GM19395 (cell line): Measurements from ENCODE around the gene SERPINE2.
"Not testable (repeated sequence)": the region's sequence is repeated elsewhere in the genome, so short reads cannot be mapped to it uniquely, and the experiment has no call there.

Source experiments
- ATAC-seq: cut with Tn5 transposase; IDR thresholded peaks from one replicate; pipeline ENCODE4 v1.9.1; 2021; ENCODE audit warnings: mild to moderate bottlenecking, moderate library complexity; ENCODE audit not compliant: unreplicated experiment

The SERPINE2 gene

DNA sequence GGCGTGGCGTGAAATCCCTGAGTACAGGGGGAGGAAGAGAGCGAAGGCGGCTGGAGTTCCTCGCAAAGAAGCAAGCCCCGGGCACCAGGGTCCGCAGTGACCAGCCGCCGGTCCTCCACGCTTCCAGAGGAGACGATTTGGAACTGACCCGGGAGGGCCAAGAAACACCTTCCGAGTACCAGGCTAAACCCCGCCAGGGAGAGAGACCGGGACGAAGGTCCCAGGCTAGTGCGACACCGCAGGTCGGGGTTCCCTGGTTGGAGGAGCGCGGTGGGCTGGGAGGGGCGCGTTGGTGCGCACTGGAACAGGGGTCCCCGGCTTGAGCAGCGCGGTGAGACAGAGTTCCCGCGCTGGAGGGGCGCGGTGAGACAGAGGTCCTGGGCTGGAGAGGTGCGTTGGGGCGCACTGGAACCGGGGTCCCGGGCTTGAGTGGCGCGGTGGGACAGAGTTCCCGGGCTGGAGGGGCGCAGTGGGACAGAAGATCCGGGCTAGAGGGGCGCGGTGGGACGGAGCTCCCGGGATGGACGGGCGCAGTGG, 94.9 kb downstream of the SERPINE2 start:
- no peak for ATAC-seq

DNA sequence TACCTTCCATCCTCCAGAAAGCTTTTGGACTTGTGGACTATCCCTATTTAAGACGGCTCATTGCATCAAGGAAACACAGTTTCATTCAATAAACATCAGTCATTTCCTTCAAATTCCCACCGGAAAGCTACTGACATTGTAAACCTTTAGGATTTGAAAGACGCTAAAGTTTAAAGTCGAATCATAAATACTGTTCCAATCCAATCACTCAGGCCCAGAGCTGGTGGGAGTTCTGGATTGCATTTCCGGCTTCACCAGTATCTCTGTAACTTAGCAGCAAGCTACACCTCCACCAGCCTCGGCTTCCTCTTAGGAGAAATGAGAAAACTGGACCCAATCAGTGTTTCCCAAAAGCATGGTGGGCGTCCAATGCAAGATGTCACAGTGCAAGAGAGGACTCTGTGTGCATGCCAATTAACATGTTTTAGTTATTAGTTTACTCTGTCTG, 95.5 kb downstream of the SERPINE2 start:
- ATAC-seq, result no peak

DNA sequence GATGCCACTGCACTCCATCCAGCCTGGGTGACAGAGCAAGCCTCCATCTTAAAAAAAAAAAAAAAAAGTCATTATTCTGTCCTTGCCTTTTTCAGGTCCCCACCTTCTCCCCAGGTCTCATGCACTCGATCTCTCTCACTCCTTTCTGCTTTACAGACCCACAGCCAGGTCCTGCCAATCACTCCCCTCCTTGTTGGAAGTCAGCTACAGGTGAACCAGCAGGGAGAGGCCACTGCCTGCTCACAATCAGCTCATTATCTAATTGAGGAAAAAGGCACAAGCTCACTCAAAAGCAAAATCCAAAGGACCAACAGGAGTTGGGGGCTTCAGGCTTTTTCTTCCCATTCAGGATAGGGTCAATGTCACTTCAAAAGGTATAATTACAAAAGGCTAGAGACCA, 96.0 kb downstream of the SERPINE2 start:
- ATAC-seq, result no peak

DNA sequence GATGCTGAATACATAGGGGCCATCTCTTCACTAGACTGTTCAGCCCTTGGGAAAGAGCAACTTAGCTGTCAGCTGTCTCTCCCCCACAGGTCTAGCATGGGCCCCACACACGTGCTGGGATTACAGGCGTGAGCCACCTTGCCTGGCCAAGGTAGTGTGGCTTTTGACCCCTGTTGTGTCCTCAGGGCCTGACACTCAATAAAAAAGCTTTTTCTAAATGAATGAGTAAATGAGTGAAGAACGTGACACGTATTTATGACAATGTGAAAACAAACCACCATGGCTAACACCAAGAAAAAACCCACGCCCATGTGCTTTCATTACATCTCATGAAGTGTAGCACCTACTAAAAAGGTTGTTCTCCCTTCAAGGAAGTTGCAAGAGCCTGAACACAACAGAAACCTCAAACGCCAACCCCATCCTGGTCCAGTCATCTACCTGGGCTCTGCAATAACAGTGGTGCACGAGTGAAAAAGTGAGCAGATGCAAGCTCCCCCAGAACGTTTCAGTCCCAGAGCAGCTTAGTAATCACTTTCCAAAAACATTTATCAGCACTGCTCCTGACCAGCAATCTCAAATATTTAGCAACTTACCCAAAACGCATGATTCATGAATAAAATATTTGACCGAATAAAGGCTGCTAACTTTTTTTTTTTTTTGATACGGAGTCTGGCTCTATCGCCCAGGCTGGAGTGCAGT, 97.4 kb downstream of the SERPINE2 start:
- peak; percentile 54 for ATAC-seq

DNA sequence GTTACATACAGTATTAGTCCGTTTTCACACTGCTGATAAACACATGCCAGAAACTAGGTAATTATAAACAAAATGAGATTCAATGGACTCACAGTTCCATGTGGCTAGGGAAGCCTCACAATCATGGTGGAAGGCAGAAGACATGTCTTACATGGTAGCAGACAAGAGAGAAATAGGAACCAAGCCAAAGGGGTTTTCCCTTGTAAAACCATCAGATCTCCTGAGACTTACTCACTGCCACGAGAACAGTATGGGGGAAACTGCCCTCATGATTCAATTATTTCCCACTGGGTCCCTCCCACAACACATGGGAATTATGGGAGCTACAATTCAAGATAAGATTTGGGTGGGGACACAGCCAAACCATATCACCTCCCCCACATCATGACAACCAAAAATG, 99.6 kb downstream of the SERPINE2 start:
- ATAC-seq, result not testable (repeated sequence)

DNA sequence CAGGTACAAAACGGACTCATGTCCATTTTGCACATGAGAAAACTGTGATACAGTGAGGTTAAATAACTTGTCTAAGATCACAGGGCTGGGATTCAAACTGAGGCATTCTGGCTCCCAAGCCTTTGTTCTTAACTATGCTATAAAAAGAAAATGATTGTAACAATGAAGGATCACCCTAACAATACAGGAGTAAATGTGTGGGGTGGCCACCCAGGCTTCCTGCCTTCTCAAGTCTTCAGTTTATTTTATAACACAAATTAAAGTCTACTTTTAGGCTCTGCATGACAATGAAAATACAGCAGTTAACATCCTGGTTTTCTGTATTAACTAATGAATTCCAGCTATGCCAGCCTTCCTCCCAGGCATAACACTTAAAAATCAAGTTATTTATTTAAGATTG, 101.6 kb downstream of the SERPINE2 start:
- no peak for ATAC-seq

DNA sequence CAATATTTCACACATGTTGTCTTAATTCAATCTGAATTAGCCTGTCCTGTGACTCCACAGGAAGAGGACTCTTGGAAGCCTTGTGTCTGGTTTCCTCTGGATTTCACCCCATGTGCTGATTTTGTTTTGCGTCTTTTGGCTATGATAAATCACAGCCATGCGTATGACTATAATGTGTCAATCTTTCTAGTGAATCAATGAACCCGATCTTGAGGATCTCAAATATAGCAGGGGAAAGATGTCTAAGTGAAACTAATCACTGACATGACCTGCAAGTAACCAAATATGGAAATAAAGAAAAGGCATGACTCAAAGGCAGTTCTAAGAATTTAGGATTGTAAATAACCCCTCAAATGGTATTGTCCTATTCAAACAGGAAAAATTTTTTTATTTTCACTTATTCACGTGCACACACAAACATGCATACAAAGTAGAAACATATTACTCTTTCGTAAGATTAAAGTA, 102.2 kb downstream of the SERPINE2 start:
- peak; percentile 24 for ATAC-seq

DNA sequence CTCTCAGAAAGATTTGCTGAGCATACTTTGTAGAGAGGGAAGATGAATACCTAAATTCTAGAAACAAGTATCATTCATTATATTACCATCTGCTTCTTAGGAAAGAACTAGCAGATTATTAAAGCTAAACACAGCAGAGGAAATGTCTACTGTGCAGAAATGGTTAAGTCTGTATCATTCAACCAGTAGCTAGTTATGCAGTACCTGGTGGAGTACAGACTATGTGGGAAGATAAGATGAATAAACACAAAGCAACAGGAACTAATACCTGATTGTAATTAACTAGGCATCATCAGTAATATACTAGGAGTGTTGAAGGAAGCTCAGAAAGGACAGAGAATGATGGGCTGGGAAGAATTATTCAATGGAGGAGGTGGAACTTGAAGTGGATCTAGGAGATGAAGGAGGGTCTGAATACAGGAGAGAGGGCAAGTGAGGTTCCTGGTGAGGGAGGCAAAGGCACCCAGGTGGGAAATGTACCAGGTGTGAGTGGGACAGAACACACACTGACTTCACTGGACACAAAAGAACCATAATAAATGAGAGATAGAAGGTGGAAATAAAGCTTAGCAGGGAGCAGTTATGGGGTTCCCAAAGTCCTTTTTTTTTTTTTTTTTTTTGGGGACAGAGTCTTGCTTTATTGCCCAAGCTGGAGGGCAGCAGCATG, 103.5 kb downstream of the SERPINE2 start:
- ATAC-seq, result no peak

DNA sequence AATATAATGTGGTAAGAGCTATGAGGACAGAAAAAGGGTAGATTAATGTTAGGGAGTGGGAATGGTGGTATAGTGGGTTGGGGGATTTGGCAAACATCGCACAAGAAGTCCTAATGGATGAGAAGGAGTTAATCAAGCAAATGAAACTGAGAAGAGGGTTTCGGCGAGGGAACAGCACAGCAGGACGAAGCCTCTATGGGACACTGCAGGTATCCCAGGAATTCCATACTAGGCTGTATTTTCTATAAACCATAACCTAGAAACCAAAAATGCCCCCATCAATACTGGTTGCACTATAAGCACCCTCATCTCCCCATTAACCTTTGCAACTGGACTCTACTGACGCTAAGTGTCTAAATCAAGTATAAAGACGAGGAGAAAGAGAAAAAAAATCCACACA, 104.2 kb downstream of the SERPINE2 start:
- ATAC-seq, result no peak

DNA sequence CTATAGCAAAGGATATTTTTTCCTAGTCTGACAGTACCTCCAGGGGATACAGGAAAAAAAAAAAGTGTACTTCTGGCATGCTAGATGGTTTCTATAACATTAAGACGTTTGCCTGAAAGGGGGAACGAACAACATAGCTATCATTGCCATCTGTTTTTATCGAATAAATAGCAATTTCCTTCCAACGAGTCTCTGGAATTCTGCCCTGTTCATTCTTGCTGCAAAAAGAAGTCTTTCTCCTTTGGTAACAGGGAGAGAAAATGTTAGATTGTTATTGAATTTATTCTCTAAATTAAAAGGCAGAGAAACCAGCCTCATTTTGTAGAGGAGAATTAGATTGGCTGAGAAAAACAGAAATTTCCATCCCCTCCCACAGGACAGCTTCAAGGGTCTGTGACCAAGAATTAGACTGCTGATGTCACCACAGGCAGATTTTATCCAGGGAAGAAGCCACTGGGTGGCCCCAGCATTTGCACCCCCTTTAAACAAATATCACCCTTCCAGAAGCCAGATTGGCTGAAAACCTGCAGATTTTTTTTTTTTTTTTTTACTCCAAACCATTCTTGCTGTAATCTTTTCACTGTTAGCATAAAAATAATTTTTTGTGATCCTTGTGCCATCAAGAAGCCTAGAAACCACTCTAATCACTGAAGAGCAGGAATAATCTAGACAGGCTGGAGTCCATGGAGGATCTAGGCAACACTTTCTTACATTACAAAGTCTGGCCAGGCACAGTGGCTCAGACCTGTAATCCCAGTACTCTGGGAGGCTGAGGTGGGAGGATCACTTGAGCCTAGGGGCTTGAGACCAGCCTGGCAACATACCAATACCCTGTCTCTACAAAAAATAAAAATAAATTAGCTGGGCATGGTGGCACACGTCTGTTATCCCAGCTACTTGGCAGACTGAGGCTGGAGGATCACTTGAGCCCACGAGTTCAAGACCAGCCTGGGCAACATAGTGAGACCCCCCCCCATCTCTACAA, 106.0 kb downstream of the SERPINE2 start:
- ATAC-seq, result no peak

DNA sequence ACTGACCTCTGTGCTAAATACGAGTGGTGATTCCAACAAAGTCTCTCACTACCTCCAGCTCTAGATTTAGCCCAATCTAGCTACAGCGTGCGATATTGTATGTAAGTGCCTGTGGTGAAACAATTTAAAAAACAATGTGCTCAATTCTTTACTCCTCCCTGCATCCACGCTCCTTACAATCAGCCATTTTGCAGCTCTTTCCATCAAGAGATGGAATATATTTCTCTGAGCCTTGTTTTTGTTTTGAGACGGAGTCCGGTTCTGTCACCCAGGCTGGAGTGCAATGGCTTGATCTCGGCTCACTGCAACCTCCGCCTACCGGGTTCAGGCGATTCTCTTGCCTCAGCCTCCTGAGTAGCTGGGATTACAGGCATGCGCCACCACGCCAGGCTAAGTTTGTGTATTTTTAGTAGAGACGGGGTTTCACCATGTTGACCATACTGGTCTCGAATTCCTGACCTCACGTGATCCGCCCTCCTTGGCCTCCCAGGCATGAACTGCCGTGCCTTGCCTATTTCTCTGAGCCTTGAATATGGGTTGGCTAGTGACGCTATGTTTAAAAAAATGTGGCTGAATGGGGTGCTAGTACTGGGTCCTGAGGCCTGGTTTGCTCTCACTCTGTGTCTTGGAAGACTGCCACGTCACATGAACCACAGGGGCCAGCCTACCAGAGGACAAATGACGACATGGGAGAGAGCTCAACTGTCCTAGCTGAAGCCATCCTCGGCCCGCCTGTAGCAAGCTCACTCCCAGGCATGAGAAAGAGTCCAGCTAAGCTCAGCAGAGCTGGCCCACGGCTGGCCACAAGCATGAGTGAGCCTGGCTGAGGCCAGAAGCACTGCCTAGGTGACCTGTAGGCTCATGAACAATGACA, 108.7 kb downstream of the SERPINE2 start:
- no peak for ATAC-seq

DNA sequence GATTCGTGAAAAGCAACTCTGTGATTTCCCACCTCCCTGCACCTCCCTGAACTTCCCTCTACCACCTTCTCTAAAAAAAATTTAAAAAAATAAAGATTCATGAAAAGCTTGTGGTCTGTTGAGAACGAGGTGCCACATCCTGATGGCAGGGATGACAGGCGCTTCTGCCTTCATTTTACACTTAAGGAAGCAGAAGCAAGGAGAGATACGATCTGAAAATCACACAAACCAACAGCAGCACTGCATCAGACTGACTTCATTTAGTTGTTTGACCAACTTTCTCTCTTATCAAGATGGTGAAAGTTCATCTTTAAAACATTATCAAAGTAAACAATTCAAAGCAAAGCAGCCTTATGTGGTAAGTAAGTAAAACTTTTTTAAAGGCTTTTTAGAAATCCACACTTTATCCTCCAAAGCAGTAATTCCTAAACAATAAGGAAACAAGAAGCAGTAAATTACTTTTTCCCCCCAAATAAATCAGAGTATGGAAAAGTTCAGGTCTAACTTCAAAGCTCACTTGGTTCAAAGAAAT, 109.4 kb downstream of the SERPINE2 start:
- ATAC-seq, result no peak

DNA sequence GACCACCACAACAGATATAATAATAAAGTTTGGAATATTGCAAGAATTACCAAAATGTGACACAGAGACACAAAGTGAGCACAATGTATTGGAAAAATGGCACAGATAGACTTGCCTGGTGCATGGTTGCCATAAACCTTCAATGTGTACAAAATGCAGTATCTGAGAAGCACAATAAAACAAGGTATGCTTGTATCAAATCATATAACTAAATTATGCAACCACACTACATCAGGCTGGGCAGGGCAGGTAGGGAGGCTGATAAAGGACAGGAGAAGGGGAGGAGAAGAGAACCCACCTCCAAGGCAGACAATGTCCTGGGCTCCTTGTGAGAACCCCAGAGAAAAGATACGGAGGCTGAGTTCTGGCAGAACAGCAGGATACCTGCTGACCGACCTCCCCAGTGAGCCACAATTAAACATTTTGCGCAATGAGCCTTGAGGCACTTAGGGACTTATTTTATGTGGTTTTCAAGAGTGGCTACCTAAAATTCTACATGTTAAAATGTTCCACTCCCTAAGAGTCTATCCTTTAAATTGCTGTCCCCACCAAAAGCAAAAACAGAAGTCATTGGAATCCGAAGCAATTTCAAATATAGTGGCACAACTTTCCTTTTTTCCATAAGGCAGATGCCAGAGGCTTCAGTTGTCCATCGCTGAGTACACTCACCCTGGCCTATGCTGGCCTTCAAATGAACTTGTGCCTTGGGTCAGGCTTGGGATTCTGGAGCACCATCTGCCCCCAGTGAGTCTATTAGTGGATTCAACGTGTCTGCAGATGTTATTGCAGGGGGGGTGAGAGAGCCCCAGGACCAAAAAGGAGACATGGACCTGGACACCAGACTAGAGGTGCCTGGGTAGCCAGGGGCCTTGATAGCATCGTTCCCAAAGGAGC, 110.7 kb downstream of the SERPINE2 start:
- ATAC-seq, result no peak

DNA sequence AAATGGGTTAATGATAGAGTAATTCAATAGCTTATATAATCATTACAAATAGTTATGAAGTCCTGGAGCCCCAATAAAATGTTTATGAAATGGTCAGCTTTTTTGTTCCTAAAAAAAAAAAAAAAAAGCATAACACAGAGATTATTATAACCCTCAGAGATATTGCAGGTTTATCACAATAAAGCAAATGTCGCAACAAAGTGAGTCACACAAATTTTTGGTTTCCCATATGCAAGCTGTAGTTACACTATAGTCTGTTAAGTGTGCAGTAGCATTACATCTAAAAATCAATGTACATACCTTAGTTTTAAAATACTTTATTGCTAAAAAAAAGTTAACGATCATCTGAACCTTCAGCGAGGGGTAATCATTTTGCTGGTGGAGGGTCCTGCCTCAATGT, 114.0 kb downstream of the SERPINE2 start:
- no peak for ATAC-seq
